NCI-H2171 treated with DMSO at 0.1 percent for 48 hours (cell line): ENCODE data around the gene ATP10A.
"Not testable (repeated sequence)": the region's sequence is repeated elsewhere in the genome, so short reads cannot be mapped to it uniquely, and the experiment has no call there.

Source experiments
- DNase-seq: peaks from one replicate; lab custom pipeline; 2025; lab: John Stamatoyannopoulos, UW

The ATP10A gene

GRCh38 chr15:25884370-25884769, 21.2 kb upstream of the ATP10A start:
- no peak for DNase-seq

GRCh38 chr15:25883463-25884259, 20.5 kb upstream of the ATP10A start:
- DNase-seq: no peak

GRCh38 chr15:25882466-25882865, 19.3 kb upstream of the ATP10A start:
- DNase-seq: no peak

- DNase-seq: not testable (repeated sequence)
Observed at GRCh38 chr15:25880877-25881276, 17.8 kb upstream of the ATP10A start.

- DNase-seq: no peak
Observed at GRCh38 chr15:25880411-25880810, 17.3 kb upstream of the ATP10A start.

- DNase-seq: no peak
Observed at GRCh38 chr15:25879438-25879837, 16.3 kb upstream of the ATP10A start.

- DNase-seq: no peak
Observed at GRCh38 chr15:25877681-25878080, 14.6 kb upstream of the ATP10A start.

- DNase-seq: no peak
Observed at GRCh38 chr15:25876231-25877140, 13.4 kb upstream of the ATP10A start.

GRCh38 chr15:25875566-25875965, 12.4 kb upstream of the ATP10A start:
- no peak for DNase-seq

- no peak for DNase-seq
Observed at GRCh38 chr15:25874379-25874778, 11.3 kb upstream of the ATP10A start.

- DNase-seq: no peak
Observed at GRCh38 chr15:25871403-25871802, 8.3 kb upstream of the ATP10A start.

GRCh38 chr15:25870938-25871337, 7.8 kb upstream of the ATP10A start:
- no peak for DNase-seq

- no peak for DNase-seq
Observed at GRCh38 chr15:25869701-25870100, 6.6 kb upstream of the ATP10A start.

- no peak for DNase-seq
Observed at GRCh38 chr15:25866874-25867273, 3.7 kb upstream of the ATP10A start.

- DNase-seq: no peak
Observed at GRCh38 chr15:25866251-25866650, 3.1 kb upstream of the ATP10A start.

GRCh38 chr15:25864966-25865365, 1.8 kb upstream of the ATP10A start:
- DNase-seq: no peak

- no peak for DNase-seq
Observed at GRCh38 chr15:25863968-25864580, 947 bp upstream of the ATP10A start.

- no peak for DNase-seq
Observed at GRCh38 chr15:25862472-25863110, 536 bp downstream of the ATP10A start.

GRCh38 chr15:25862071-25862471, 1.1 kb downstream of the ATP10A start:
- DNase-seq: no peak

GRCh38 chr15:25860885-25861866, 2.0 kb downstream of the ATP10A start:
- no peak for DNase-seq
